Measurements from ENCODE around the gene TRIM50. TPM values are rescaled to one million over a fixed set of nuclear protein-coding genes. Genes with fewer than 3 reads are reported as not detected.
"Not testable (repeated sequence)": the region's sequence is repeated elsewhere in the genome, so short reads cannot be mapped to it uniquely, and the experiment has no call there.

The TRIM50 gene
- total RNA-seq, 1 experiment from 2014 or later = not detected

DNA sequence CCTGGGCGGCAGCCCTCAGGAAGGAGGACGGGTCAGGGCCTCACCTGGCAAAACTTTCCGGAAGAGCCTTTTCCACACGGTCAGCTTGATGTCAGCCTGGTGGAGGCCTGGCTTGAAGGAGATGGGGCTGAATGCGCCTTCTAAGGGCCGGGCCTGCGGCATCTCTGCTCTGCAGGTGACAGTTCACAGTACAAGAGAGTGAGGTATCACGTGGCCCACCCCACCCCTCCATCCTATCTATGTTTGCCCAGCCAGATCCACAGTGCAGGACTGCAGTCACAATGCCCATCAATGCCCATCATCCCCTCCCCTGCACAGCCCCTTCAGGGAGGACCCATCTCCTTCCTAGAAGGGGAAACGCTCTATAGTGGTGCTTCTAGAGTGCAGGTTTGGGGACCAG is 11.4 kb downstream of the TRIM50 start:
- Mint-ChIP-seq H3K4me3 (ENCODE audit: unreplicated experiment) (no peak overlapping the region), H3K9me3 (ENCODE audit: unreplicated experiment) (no peaks in the 10 kb centered on the region), H3K36me3 (ENCODE audit: insufficient read depth, unreplicated experiment) (no peaks in the 10 kb centered on the region), H3K27ac (ENCODE audit: low read depth, unreplicated experiment) (no peak overlapping the region), H3K27me3 (ENCODE audit: insufficient read depth, unreplicated experiment) (no peaks in the 10 kb centered on the region), H3K4me1 (ENCODE audit: insufficient read depth, unreplicated experiment) (no peaks in the 10 kb centered on the region)
- intact Hi-C loops (cut with micrococcal nuclease) = no loop called here
- ChIA-PET POLR2A (no interaction called here), CTCF (interaction anchor here (1.1 kb wide), 1 partner anchor 18 kb away, joined by 5 read pairs; no protein-coding TSS in a partner anchor)
- BruUV-seq (replicated peaks) = no TSS peak
- DNase-seq (ENCODE audit: unreplicated experiment) = no peak
- TF ChIP-seq CTCF (IDR thresholded peaks at IDR 0.05; ENCODE audit: unreplicated experiment) = no peak

DNA sequence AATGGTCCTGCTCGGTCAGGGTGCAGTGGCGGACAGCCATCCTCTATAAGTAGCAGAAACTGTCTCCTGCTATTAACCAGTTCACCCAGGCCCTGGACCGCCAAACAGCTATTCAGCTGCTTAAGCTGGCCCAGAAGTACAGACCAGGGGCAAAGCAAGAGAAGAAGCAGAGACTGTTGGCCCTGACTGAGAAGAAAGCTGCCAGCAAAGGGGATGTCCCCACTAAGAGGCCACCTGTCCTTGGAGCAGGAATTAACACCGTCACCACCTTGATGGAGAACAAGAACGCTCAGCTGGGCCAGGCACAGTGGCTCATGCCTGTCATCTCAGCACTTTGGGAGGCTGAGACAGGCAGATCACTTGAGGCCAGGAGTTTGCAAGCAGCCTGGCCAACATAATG is 13.6 kb downstream of the TRIM50 start:
- no peaks in the 10 kb centered on the region for H3K4me1 Mint-ChIP-seq (ENCODE audit: insufficient read depth, unreplicated experiment)
- BruUV-seq (replicated peaks) = no TSS peak
- DNase-seq (ENCODE audit: unreplicated experiment) = no peak
- ChIA-PET CTCF (interaction anchor here (1.1 kb wide), 1 partner anchor 10 kb away, joined by 5 read pairs; no protein-coding TSS in a partner anchor), POLR2A (no interaction called here)
- no peak overlapping the region for H3K4me3 Mint-ChIP-seq (ENCODE audit: unreplicated experiment)
- no peak for TF ChIP-seq CTCF (IDR thresholded peaks at IDR 0.05; ENCODE audit: unreplicated experiment)
- no peaks in the 10 kb centered on the region for H3K27me3 Mint-ChIP-seq (ENCODE audit: insufficient read depth, unreplicated experiment)
- H3K27ac Mint-ChIP-seq (ENCODE audit: low read depth, unreplicated experiment) = no peak overlapping the region
- no peaks in the 10 kb centered on the region for H3K36me3 Mint-ChIP-seq (ENCODE audit: insufficient read depth, unreplicated experiment)
- no peaks in the 10 kb centered on the region for H3K9me3 Mint-ChIP-seq (ENCODE audit: unreplicated experiment)
- intact Hi-C loops (cut with micrococcal nuclease) = no loop called here

DNA sequence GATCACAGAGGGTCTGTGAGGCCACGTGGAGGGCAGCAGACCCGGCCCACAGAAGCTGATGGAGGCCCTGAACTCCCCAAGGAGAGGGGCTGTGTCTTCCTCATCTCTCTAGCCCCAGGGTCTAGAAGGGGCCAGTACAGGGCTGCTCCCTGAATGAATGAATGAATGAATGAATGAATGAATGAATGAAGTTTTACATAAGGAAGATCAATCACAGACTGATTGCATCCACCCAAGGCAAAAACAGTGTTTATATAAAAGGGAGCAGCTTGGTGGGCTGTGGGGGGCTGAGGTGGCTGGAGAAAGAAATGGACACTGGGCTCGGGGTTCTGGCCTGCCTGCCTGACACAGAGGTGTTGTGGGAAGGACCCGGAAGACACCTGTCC is 14.4 kb downstream of the TRIM50 start:
- no peak for DNase-seq (ENCODE audit: unreplicated experiment)
- intact Hi-C loops (cut with micrococcal nuclease) = no loop called here

GRCh38 chr7:73312831-73313520 is 14.9 kb downstream of the TRIM50 start:
- no peak for DNase-seq (ENCODE audit: unreplicated experiment)
- POLR2A ChIA-PET = no interaction called here
- CTCF ChIA-PET = interaction anchor here (0.5 kb wide), 1 partner anchor 139 kb away, joined by 3 read pairs; no protein-coding TSS in a partner anchor
- BruUV-seq (replicated peaks) = no TSS peak
- intact Hi-C loops (cut with micrococcal nuclease) = no loop called here
- no peaks in the 10 kb centered on the region for H3K36me3 Mint-ChIP-seq (ENCODE audit: insufficient read depth, unreplicated experiment)
- no peaks in the 10 kb centered on the region for H3K27me3 Mint-ChIP-seq (ENCODE audit: insufficient read depth, unreplicated experiment)
- H3K9me3 Mint-ChIP-seq (ENCODE audit: unreplicated experiment) = no peaks in the 10 kb centered on the region
- H3K27ac Mint-ChIP-seq (ENCODE audit: low read depth, unreplicated experiment) = no peak overlapping the region
- H3K4me1 Mint-ChIP-seq (ENCODE audit: insufficient read depth, unreplicated experiment) = no peaks in the 10 kb centered on the region
- no peak for TF ChIP-seq CTCF (IDR thresholded peaks at IDR 0.05; ENCODE audit: unreplicated experiment)
- no peak overlapping the region for H3K4me3 Mint-ChIP-seq (ENCODE audit: unreplicated experiment)

More for the DNA sequence above, 14.4 kb downstream of the TRIM50 start:
- ChIA-PET CTCF (no interaction called here), POLR2A (no interaction called here)
- BruUV-seq (replicated peaks) = no TSS peak
- Mint-ChIP-seq H3K36me3 (ENCODE audit: insufficient read depth, unreplicated experiment) (no peaks in the 10 kb centered on the region), H3K27ac (ENCODE audit: low read depth, unreplicated experiment) (no peak overlapping the region), H3K9me3 (ENCODE audit: unreplicated experiment) (no peaks in the 10 kb centered on the region), H3K4me3 (ENCODE audit: unreplicated experiment) (no peak overlapping the region), H3K27me3 (ENCODE audit: insufficient read depth, unreplicated experiment) (no peaks in the 10 kb centered on the region), H3K4me1 (ENCODE audit: insufficient read depth, unreplicated experiment) (no peaks in the 10 kb centered on the region)
- no peak for TF ChIP-seq CTCF (IDR thresholded peaks at IDR 0.05; ENCODE audit: unreplicated experiment)

GRCh38 chr7:73311421-73311820 is 16.5 kb downstream of the TRIM50 start:
- Mint-ChIP-seq H3K4me1 (ENCODE audit: insufficient read depth, unreplicated experiment) (peaks cover 15% of the 10 kb centered on the region), H3K27ac (ENCODE audit: low read depth, unreplicated experiment) (peak overlapping the region; percentile 75)
- H3K27me3 Mint-ChIP-seq (ENCODE audit: insufficient read depth, unreplicated experiment); H3K36me3 Mint-ChIP-seq (ENCODE audit: insufficient read depth, unreplicated experiment); DNase-seq (ENCODE audit: unreplicated experiment); H3K4me3 Mint-ChIP-seq (ENCODE audit: unreplicated experiment); intact Hi-C loops (cut with micrococcal nuclease); H3K9me3 Mint-ChIP-seq (ENCODE audit: unreplicated experiment); CTCF ChIA-PET; POLR2A ChIA-PET; BruUV-seq (replicated peaks): not testable (repeated sequence)
